Measurements from ENCODE around the gene ILKAP. TPM values are rescaled to one million over a fixed set of nuclear protein-coding genes. Genes with fewer than 3 reads are reported as not detected.

The ILKAP gene
- total RNA-seq, 1 experiment from 2014 or later = 35.8 TPM

DNA sequence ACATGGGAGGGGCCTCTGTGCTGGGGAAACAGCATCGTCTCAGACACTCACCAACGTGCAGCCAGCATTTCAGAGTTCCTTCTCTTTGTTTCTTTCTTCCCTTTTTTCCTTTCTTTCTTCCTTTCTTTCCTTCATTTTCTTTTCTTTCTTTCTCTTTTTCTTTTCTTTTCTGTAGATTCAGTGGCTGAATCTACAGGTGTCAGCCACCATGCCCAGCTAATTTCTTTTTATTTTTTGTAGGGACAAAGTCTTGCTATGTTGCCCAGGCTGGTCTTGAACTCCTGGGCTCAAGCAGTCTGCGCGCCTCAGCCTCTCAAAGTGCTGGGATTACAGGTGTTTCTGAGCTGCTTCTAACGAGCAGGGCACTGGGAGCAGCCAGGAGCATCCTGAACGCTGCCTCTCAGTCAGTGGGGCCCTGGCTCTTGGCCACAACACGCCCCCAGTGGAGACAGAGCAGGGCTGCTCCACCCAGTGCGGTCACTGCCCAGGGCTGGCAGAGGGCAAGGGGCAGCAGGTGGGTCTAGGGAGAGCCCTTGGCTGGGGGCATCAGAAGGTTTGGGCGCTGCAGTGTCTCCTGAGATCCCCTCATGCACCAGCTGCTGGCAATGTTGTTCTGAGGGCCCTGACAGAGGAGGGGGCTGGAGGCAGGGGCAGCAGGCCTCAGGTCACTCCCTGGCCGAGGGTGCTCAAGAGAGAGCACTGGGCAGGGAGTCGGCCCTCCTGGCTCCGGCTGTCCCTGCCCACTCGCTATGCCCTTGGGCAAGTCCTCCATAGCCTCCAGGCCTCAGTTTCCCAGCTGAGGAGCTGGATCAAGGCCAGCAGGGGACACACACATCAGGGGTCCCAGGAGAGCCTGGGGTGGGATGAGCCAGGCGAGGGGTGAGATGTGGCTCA, 69.7 kb downstream of the ILKAP start:
- in situ Hi-C loops (cut with HindIII; ENCODE audit: low pct_unique_long_range_greater_than_20kb, low sequenced_read_pairs) = no loop called here
- no peak for DNase-seq (ENCODE audit: low read depth, low spot score)

GRCh38 chr2:238132463-238133450, 70.7 kb downstream of the ILKAP start:
- DNase-seq (ENCODE audit: low read depth, low spot score) = no peak
- in situ Hi-C loops (cut with HindIII; ENCODE audit: low pct_unique_long_range_greater_than_20kb, low sequenced_read_pairs) = no loop called here

GRCh38 chr2:238131761-238132462, 71.6 kb downstream of the ILKAP start:
- DNase-seq (ENCODE audit: low read depth, low spot score) = no peak
- in situ Hi-C loops (cut with HindIII; ENCODE audit: low pct_unique_long_range_greater_than_20kb, low sequenced_read_pairs) = no loop called here

GRCh38 chr2:238130696-238131628, 72.5 kb downstream of the ILKAP start:
- in situ Hi-C loops (cut with HindIII; ENCODE audit: low pct_unique_long_range_greater_than_20kb, low sequenced_read_pairs) = no loop called here
- no peak for DNase-seq (ENCODE audit: low read depth, low spot score)

GRCh38 chr2:238130111-238130695, 73.3 kb downstream of the ILKAP start:
- in situ Hi-C loops (cut with HindIII; ENCODE audit: low pct_unique_long_range_greater_than_20kb, low sequenced_read_pairs) = no loop called here

DNA sequence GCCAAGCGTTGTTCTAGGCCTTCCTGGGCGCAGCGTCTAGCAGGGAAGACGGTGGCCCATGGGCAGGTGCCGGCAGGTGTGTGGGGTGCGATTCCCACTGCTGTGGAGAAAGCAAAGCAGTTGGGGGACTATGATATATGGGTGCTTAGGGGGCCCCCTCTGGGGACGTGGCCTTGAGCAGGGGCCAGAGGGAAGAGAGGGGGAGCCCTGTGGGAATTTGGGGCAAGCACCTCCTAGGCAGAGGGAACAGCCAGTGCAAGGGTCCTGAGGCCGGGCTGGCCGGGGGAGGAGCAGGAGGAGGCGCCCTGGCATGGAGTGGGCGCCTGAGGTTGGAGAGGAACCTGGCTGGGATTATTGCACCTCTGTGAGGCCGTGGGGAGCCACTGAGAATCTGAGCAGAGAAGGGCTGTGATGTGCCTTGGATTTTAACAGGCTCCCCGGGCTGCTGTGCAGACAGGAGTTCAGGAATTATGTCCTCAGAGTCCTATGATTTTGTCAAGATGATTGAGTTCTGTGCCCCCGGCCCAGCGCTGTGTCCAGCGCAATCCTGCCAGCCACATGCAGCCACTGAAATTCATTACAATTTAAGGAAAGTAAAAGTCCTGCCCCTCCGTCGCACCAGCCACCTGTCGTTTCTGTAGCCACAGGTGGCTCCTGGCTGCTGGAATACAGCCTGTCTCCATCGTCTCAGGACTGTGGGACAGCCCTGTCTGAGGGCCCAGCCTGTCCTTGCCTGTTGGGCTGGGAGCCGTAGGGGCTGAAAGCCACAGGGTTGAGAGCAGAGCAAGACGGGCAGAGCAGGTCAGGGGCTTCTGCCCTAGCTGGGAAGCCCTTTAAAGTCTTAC, 74.1 kb downstream of the ILKAP start:
- in situ Hi-C loops (cut with HindIII; ENCODE audit: low pct_unique_long_range_greater_than_20kb, low sequenced_read_pairs) = no loop called here
- no peak for DNase-seq (ENCODE audit: low read depth, low spot score)

More at GRCh38 chr2:238130111-238130695, 73.3 kb downstream of the ILKAP start:
- DNase-seq (ENCODE audit: low read depth, low spot score) = no peak

DNA sequence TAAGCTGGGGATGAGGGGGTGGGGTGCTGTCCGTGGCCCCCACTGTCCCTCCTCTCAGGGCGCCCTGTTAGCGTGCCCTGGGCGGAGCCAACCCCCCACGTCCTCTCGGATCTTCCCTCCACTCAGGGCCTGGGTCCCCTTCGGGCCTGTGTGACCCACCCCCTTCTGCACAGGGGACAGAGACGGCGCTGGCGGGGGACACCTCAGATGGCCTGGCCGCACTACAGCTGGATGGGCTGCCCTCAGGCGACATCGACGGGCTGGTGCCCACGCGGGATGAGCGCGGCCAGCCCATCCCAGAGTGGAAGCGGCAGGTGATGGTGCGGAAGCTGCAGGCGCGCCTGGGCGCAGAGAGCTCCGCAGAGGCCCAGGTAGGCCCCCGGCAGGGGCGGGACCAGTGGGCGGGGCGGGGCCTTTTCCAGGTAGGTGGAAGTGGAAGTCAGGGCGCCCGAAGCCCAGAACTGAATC, 74.9 kb downstream of the ILKAP start:
- no peak for DNase-seq (ENCODE audit: low read depth, low spot score)
- in situ Hi-C loops (cut with HindIII; ENCODE audit: low pct_unique_long_range_greater_than_20kb, low sequenced_read_pairs) = no loop called here

DNA sequence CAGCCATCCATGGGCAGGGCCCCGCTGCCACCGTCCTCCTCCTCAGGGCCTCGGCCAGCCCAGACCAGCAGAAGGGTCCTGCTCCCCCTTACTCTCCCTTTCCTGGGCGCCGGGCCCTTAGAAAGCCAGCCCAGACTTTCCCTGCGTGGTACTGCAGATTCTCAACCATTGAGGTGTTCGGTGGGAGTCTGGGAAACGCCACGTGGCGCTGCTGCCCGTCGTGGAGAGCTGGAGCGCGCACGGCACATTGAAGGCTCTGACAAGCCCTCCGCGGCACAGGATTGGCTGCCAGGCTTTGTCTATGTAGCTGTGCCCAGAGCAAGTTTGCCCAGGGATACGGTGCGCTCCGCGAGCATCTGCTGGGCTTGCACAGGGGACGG, 75.4 kb downstream of the ILKAP start:
- no peak for DNase-seq (ENCODE audit: low read depth, low spot score)
- in situ Hi-C loops (cut with HindIII; ENCODE audit: low pct_unique_long_range_greater_than_20kb, low sequenced_read_pairs) = no loop called here

DNA sequence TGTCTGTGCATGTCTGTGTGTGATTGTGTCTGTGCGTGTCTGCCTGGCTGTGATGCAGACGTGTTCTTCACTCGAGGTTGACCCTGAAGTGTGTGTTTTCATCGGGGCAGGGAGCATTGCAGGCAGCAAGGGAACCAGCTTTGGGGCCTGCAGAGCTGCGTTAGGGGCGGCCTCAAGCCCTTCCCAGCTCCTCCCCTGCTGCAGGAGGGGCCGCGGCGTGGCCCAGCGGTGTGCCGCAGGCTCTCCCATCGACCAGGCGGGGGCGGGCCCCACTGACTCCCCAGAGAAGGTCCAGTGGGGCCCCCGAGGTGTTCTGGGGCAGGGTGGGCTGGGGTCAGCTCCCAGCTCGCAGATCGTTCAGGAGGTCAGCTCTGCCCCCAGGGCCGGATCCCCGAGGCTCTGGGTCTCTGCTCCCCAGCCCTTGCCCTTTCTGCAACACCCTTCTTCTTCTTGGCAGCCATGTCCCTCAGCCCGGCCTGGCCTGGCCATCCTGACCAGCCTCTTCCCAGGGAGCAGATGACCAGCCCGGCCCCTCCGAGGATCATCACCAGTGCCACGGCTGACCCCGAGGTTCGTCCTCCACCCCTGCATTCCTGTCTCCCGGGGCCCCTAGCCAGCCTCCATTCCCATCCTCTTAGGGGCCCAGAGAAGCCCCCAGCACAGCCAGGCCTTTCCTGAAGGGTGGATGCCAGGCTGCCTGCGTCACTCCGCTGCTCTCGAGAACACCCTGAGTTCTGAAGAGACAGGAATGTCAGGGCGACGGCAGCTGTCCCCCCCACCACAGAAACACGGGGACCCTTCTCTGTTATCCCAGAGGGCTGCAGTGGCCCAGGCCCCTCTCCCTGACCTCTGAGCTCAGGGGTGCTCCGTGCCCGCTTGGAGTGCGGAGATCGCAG, 76.1 kb downstream of the ILKAP start:
- in situ Hi-C loops (cut with HindIII; ENCODE audit: low pct_unique_long_range_greater_than_20kb, low sequenced_read_pairs) = no loop called here
- DNase-seq (ENCODE audit: low read depth, low spot score) = peak; percentile 15

DNA sequence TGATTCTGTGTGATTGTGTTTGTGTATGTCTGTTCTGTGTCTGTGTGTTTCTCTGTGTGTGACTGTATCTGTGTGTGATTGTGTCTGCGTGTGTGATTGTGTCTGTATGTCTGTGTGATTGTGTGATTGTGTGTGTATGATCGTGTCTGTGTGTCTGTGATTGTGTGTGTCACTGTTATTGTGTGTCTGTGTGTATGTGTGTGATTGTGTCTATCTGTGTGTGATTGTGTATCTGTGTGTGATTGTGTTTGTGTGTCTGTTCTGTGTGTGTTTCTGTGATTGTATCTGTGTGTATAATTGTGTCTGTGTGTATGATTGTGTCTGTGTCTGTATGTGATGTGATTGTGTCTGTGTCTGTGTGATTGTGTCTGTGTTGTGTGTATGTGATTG, 76.7 kb downstream of the ILKAP start:
- in situ Hi-C loops (cut with HindIII; ENCODE audit: low pct_unique_long_range_greater_than_20kb, low sequenced_read_pairs) = no loop called here

GRCh38 chr2:238126338-238126737, 77.2 kb downstream of the ILKAP start:
- in situ Hi-C loops (cut with HindIII; ENCODE audit: low pct_unique_long_range_greater_than_20kb, low sequenced_read_pairs) = no loop called here
- DNase-seq (ENCODE audit: low read depth, low spot score) = no peak

More for the DNA sequence above, 76.7 kb downstream of the ILKAP start:
- DNase-seq (ENCODE audit: low read depth, low spot score) = no peak

DNA sequence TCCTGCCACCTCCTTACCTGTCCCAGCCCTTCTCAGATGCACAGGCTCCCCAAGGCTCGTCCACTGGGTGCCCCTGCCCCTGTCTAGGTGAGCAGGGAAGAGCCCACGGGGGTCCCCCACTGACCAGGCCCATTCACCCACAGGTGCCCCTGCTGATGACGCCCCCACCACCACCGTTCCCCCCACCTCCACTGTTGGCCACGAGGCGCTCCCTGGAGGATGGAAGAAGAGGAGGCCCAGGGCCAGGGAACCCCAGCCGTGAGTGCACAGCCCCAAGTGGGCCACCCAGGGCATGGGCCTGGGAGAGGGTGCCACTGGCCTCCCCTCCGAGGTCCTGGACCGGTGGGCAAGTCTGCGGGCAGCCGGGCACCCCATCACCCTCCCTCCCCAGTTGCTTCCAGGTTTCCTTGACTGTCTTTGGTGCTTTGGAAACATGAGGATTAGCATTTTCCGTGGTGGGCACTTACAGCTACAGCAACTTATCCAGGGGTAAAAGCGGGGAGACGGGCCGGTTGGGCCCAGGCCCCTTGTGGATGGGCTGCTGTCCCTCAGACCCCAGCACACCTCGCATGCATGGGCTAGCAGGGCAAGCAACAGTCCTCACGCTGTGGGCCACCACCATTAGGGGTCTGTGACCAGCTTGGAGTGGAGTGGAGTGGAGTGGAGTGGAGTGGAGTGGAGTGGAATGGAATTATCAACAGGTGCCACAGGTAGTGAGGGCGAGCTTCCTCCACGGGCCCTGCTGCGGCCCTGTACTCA, 78.2 kb downstream of the ILKAP start:
- in situ Hi-C loops (cut with HindIII; ENCODE audit: low pct_unique_long_range_greater_than_20kb, low sequenced_read_pairs) = no loop called here
- no peak for DNase-seq (ENCODE audit: low read depth, low spot score)

DNA sequence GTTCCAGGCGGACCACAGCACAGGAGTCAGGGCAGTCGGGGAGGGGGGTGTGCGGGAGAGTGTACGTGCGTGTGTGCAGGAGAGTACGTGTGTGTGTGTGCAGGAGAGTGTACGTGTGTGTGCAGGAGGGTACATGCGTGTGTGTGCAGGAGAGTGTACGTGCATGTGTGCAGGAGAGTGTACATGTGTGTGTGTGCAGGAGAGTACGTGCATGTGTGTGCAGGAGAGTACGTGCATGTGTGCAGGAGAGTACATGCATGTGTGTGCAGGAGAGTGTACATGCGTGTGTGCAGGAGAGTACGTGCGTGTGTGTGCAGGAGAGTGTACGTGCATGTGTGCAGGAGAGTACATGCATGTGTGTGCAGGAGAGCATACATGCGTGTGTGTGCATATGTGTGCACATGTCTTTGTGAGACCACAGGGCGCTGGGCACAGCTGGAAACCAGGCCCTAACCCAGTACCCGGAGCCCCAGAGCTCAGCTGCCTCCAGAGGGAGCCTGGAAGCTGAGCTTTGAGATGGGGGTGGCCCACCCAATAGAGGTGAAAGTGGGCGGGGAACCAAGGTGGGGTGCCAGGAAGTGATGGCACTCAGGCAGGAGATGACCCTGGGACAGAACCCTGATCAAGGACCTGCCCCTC, 78.9 kb downstream of the ILKAP start:
- no peak for DNase-seq (ENCODE audit: low read depth, low spot score)
- in situ Hi-C loops (cut with HindIII; ENCODE audit: low pct_unique_long_range_greater_than_20kb, low sequenced_read_pairs) = no loop called here

All from SK-MEL-5 (cell line).